ENCODE results near the gene GNAL. TPM values are rescaled to one million over a fixed set of nuclear protein-coding genes. Genes with fewer than 3 reads are reported as not detected.

The GNAL gene
- total RNA-seq, 1 experiment from 2014 or later, result 24.0 TPM

GRCh38 chr18:11883153-11883552, 194.1 kb downstream of the GNAL start:
- H2BK5ac ChIP-seq (ENCODE audit: insufficient read length, low read length), result no peak overlapping the region
- H3K36me3 Mint-ChIP-seq (ENCODE audit: insufficient read depth in 1 of 3, low read depth in 3 of 3), result peaks cover 3 to 44% (median 11%) of the 10 kb centered on the region in 3 experiments; a peak in 6 of 7 replicates
- H3K4me3 Mint-ChIP-seq, result no peak overlapping the region
- no peak overlapping the region for H2BK20ac ChIP-seq (ENCODE audit: low read depth, low read length, poor library complexity, severe bottlenecking)
- H2AFZ ChIP-seq (ENCODE audit: low read length), result no peak overlapping the region
- no peaks in the 10 kb centered on the region for H3K79me1 ChIP-seq (ENCODE audit: insufficient read depth, low read depth, low read length, poor library complexity, severe bottlenecking)
- no peak overlapping the region for H3K23ac ChIP-seq (ENCODE audit: insufficient read length, low read depth, low read length)
- H2BK120ac ChIP-seq (ENCODE audit: low read depth, low read length, poor library complexity, severe bottlenecking), result no peak overlapping the region
- whole genome bisulfite sequencing (ENCODE audit: extremely low coverage, insufficient read length, low lambda C conversion rate), result no CpG with 5 or more reads among the region's 1 CpG
- H3K23me2 ChIP-seq (ENCODE audit: insufficient read length, low read depth, low read length, poor library complexity, severe bottlenecking), result no peaks in the 10 kb centered on the region
- H3K27me3 ChIP-seq (ENCODE audit: insufficient read depth, low read length), result no peaks in the 10 kb centered on the region
- peaks cover 5 to 16% of the 10 kb centered on the region in 2 experiments for H3K4me1 Mint-ChIP-seq
- H3K27ac ChIP-seq (ENCODE audit: insufficient read length, low read depth, low read length), result no peak overlapping the region
- no peak overlapping the region for H3K4me2 ChIP-seq (ENCODE audit: insufficient read depth, insufficient read length, low read length)
- no peak overlapping the region for H3K14ac ChIP-seq (ENCODE audit: insufficient read depth, low read length)
- no peak overlapping the region for H3K9ac ChIP-seq (ENCODE audit: extremely low read depth, insufficient read length, low read length)
- TF ChIP-seq, protein P1, sequence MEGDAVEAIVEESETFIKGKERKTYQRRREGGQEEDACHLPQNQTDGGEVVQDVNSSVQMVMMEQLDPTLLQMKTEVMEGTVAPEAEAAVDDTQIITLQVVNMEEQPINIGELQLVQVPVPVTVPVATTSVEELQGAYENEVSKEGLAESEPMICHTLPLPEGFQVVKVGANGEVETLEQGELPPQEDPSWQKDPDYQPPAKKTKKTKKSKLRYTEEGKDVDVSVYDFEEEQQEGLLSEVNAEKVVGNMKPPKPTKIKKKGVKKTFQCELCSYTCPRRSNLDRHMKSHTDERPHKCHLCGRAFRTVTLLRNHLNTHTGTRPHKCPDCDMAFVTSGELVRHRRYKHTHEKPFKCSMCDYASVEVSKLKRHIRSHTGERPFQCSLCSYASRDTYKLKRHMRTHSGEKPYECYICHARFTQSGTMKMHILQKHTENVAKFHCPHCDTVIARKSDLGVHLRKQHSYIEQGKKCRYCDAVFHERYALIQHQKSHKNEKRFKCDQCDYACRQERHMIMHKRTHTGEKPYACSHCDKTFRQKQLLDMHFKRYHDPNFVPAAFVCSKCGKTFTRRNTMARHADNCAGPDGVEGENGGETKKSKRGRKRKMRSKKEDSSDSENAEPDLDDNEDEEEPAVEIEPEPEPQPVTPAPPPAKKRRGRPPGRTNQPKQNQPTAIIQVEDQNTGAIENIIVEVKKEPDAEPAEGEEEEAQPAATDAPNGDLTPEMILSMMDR (conservative IDR thresholded peaks at IDR 0.05), result no peak
- H3K18ac ChIP-seq (ENCODE audit: insufficient read length, low read depth, low read length), result no peak overlapping the region
- no peak overlapping the region for H3K4ac ChIP-seq (ENCODE audit: low read depth, low read length)
- no peaks in the 10 kb centered on the region; the same call in 1 of the 2 replicates for H3K4me1 ChIP-seq (ENCODE audit: insufficient read depth, low read length)
- H3K27ac Mint-ChIP-seq, result no peak overlapping the region
- H3K27me3 Mint-ChIP-seq (ENCODE audit: low read depth), result no peaks in the 10 kb centered on the region
- no peak overlapping the region for H2BK15ac ChIP-seq (ENCODE audit: low read depth, low read length)
- H2BK12ac ChIP-seq (ENCODE audit: insufficient read length, low read depth, low read length), result no peak overlapping the region
- no peak overlapping the region for H4K91ac ChIP-seq (ENCODE audit: insufficient read length, low read depth, low read length)
- no peaks in the 10 kb centered on the region; a peak in 1 of 5 replicates for H3K9me3 Mint-ChIP-seq
- H4K8ac ChIP-seq (replicated peaks; ENCODE audit: insufficient read length, low read depth, low read length), result no peak overlapping the region
- H3K9me3 ChIP-seq (ENCODE audit: control insufficient read depth, low read depth, low read length), result no peaks in the 10 kb centered on the region
- no peak overlapping the region for H2AK5ac ChIP-seq (ENCODE audit: insufficient read length, low read length)
- no peak overlapping the region for H3K56ac ChIP-seq (ENCODE audit: insufficient read length, low read depth, low read length)
- no peaks in the 10 kb centered on the region for H3K79me2 ChIP-seq (ENCODE audit: insufficient read depth, low read length)
- no peak overlapping the region for H4K5ac ChIP-seq (ENCODE audit: insufficient read length, low read depth, low read length)
- H3T11ph ChIP-seq (ENCODE audit: low read length), result no peak overlapping the region
- no peaks in the 10 kb centered on the region for H4K20me1 ChIP-seq (ENCODE audit: control insufficient read depth, insufficient read depth, insufficient read length)
- no peak for DNase-seq
